ENCODE measurements around the gene DTNA. TPM values are rescaled to one million over a fixed set of nuclear protein-coding genes. Genes with fewer than 3 reads are reported as not detected.

DTNA gene
- total RNA-seq, 1 experiment from 2014 or later, result 9.0 TPM

DNA sequence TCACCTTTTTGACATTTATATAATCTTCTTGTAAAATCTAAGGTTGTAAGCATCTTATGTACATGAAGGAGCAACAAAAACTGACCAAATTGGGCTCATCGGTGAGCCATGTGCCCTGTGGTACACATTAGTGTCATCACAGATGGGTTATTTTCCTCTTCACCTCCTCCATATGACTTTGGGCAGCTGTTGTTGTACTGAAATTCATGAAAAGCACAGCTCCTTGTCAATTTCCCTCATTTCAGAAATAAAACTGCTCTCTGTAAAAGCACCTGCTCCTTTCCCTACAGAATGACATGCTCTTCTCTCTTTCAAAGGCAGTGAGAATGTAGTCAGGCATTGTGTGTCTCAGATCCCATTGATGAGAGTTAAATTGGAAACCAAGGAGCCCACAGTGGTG lies 42.0 kb downstream of the DTNA start:
- no peaks in the 10 kb centered on the region for H3K4me1 Mint-ChIP-seq (ENCODE audit: low read depth, unreplicated experiment)
- DNase-seq, result no peak
- intact Hi-C loops (cut with micrococcal nuclease; ENCODE audit: unreplicated experiment), result no loop called here
- H3K36me3 Mint-ChIP-seq (ENCODE audit: insufficient read depth, unreplicated experiment), result no peaks in the 10 kb centered on the region
- H3K27ac Mint-ChIP-seq (ENCODE audit: unreplicated experiment), result no peak overlapping the region
- TF ChIP-seq, protein P1, sequence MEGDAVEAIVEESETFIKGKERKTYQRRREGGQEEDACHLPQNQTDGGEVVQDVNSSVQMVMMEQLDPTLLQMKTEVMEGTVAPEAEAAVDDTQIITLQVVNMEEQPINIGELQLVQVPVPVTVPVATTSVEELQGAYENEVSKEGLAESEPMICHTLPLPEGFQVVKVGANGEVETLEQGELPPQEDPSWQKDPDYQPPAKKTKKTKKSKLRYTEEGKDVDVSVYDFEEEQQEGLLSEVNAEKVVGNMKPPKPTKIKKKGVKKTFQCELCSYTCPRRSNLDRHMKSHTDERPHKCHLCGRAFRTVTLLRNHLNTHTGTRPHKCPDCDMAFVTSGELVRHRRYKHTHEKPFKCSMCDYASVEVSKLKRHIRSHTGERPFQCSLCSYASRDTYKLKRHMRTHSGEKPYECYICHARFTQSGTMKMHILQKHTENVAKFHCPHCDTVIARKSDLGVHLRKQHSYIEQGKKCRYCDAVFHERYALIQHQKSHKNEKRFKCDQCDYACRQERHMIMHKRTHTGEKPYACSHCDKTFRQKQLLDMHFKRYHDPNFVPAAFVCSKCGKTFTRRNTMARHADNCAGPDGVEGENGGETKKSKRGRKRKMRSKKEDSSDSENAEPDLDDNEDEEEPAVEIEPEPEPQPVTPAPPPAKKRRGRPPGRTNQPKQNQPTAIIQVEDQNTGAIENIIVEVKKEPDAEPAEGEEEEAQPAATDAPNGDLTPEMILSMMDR (IDR thresholded peaks at IDR 0.05; ENCODE audit: unreplicated experiment), result no peak
- H3K9me3 Mint-ChIP-seq (ENCODE audit: low read depth, unreplicated experiment), result no peaks in the 10 kb centered on the region
- CTCF ChIA-PET, result no interaction called here
- peaks cover 7% of the 10 kb centered on the region for H3K27me3 Mint-ChIP-seq (ENCODE audit: unreplicated experiment)
- BruUV-seq (replicated peaks), result no TSS peak
- H3K4me3 Mint-ChIP-seq (ENCODE audit: low read depth, unreplicated experiment), result no peak overlapping the region

DNA sequence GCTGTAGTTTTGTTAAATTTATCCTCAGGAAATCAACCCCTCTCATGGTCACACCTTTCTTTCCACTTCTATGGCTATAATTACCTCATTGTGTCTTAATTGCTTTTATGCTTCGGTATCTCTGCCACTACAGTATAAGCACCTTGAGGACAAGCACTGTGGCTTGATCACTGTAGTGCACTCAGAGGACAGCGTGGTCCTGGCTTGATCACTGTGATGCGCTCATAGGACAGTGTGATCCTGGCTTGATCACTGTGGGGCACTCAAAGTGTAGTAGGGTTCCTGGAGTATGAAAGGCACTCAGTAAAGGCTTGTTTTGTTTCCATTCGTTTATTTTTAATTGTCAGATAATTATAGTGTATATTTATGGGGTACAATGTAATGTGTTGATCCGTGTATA lies 44.2 kb downstream of the DTNA start:
- Mint-ChIP-seq H3K4me1 (ENCODE audit: low read depth, unreplicated experiment) (peaks cover 8% of the 10 kb centered on the region), H3K27ac (ENCODE audit: unreplicated experiment) (no peak overlapping the region), H3K4me3 (ENCODE audit: low read depth, unreplicated experiment) (no peak overlapping the region), H3K9me3 (ENCODE audit: low read depth, unreplicated experiment) (no peaks in the 10 kb centered on the region), H3K36me3 (ENCODE audit: insufficient read depth, unreplicated experiment) (no peaks in the 10 kb centered on the region), H3K27me3 (ENCODE audit: unreplicated experiment) (peaks cover 7% of the 10 kb centered on the region)
- TF ChIP-seq, protein P1 (IDR thresholded peaks at IDR 0.05; ENCODE audit: unreplicated experiment), result no peak
- intact Hi-C loops (cut with micrococcal nuclease; ENCODE audit: unreplicated experiment), result no loop called here
- BruUV-seq (replicated peaks), result no TSS peak
- CTCF ChIA-PET, result no interaction called here
- DNase-seq, result no peak

DNA sequence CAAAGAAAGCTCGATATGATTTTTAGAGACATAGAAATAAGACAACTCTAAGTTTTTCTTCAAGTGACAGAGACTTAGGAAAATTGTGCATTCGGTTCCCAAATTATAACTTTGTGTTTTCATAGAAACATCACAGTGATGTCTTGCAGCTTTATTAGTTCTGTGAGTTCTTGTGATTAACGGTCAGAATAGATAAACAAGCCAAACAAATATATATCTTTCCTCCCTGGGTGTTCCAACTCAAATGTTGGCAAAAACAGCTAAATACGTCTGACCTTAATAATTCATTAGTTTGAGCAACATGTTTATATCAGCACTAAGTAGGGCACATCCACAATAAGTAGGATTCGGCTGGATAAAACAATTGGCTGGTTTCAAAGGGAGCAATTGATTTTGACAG lies 47.6 kb downstream of the DTNA start:
- no peak overlapping the region for H3K4me3 Mint-ChIP-seq (ENCODE audit: low read depth, unreplicated experiment)
- CTCF ChIA-PET, result no interaction called here
- no TSS peak for BruUV-seq (replicated peaks)

DNA sequence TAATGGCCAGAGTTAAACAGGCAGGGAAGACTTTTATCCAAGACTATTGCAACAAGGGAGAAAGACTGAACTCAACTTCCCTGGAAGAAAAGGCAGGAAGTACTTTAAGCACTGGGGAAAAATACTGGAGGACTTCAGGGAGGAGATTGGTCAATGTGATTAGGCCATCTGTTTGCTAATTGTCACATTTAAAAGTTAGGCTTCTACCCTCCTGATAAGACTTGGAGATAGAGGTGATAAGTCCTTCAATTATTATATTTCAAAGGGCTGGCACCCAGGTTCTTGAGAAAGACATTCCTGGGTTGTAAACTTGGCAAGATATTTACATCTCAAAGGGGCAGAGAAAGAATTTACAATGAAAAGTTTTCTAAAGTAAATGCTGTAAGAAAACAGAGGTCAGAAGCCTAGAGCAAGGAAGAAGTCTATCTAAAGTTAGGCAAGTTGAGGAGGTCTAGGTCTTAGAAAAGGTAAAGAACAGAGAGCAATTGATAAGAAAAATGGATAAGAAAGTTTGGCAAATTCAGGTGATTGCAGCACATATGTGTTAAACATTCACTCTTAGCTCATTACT lies 48.4 kb downstream of the DTNA start:
- intact Hi-C loops (cut with micrococcal nuclease; ENCODE audit: unreplicated experiment), result no loop called here
- CTCF ChIA-PET, result interaction anchor here (0.7 kb wide), 1 partner anchor 21 kb away, joined by 3 read pairs; no protein-coding TSS in a partner anchor
- TF ChIP-seq, protein P1 (IDR thresholded peaks at IDR 0.05; ENCODE audit: unreplicated experiment), result no peak
- Mint-ChIP-seq H3K27ac (ENCODE audit: unreplicated experiment) (no peak overlapping the region), H3K4me1 (ENCODE audit: low read depth, unreplicated experiment) (peaks cover 8% of the 10 kb centered on the region), H3K9me3 (ENCODE audit: low read depth, unreplicated experiment) (no peaks in the 10 kb centered on the region), H3K27me3 (ENCODE audit: unreplicated experiment) (no peaks in the 10 kb centered on the region), H3K36me3 (ENCODE audit: insufficient read depth, unreplicated experiment) (no peaks in the 10 kb centered on the region), H3K4me3 (ENCODE audit: low read depth, unreplicated experiment) (no peak overlapping the region)
- BruUV-seq (replicated peaks), result no TSS peak
- no peak for DNase-seq

More for the DNA sequence above, 47.6 kb downstream of the DTNA start:
- Mint-ChIP-seq H3K9me3 (ENCODE audit: low read depth, unreplicated experiment) (no peaks in the 10 kb centered on the region), H3K36me3 (ENCODE audit: insufficient read depth, unreplicated experiment) (no peaks in the 10 kb centered on the region), H3K4me1 (ENCODE audit: low read depth, unreplicated experiment) (peaks cover 8% of the 10 kb centered on the region), H3K27me3 (ENCODE audit: unreplicated experiment) (no peaks in the 10 kb centered on the region), H3K27ac (ENCODE audit: unreplicated experiment) (no peak overlapping the region)
- intact Hi-C loops (cut with micrococcal nuclease; ENCODE audit: unreplicated experiment), result no loop called here
- TF ChIP-seq, protein P1 (IDR thresholded peaks at IDR 0.05; ENCODE audit: unreplicated experiment), result no peak
- DNase-seq, result no peak
